ENCODE measurements around the gene FGG. TPM values are rescaled to one million over a fixed set of nuclear protein-coding genes. Genes with fewer than 3 reads are reported as not detected.

The FGG gene
- polyA plus RNA-seq (2011; rRNA removed): not detected in 2 replicates
- not detected in 2 replicates for polyA minus RNA-seq (2011; rRNA and poly(A)+ RNA removed)

GRCh38 chr4:154612472-154613414 lies at the start of gene FGG:
Gene FGG, minus strand, starts transcription at chr4:154612656. Its CDS starts 47 bp downstream, at chr4:154612609.
- no peaks in the 10 kb centered on the region for H3K36me3 ChIP-seq (ENCODE audit: control insufficient read depth, insufficient read depth, low read length)
- no peaks in the 10 kb centered on the region for H3K27me3 ChIP-seq (ENCODE audit: control insufficient read depth, insufficient read depth, low read length)
- DNase-seq (ENCODE audit: low read depth): no peak
- ChIA-PET CTCF (interaction anchor here (0.6 to 1.7 kb wide), 5 partner anchors 9 to 104 kb away, joined by 3 to 6 read pairs (median 4); partner anchors contain the start of gene PLRG1), POLR2A (no interaction called here)
- TF ChIP-seq CTCF (IDR thresholded peaks at IDR 0.05; ENCODE audit: insufficient read depth, low read depth, low read length): no peak
- H3K4me3 ChIP-seq (ENCODE audit: low read depth, low read length): no peak within 1 kb of the TSS

GRCh38 chr4:154660052-154660451 lies 47.6 kb upstream of the FGG start:
- ChIA-PET CTCF (interaction anchor here (0.9 kb wide), 1 partner anchor 99 kb away, joined by 4 read pairs; no protein-coding TSS in a partner anchor), POLR2A (no interaction called here)
- Histone ChIP-seq H3K27me3 (ENCODE audit: control insufficient read depth, insufficient read depth, low read length) (no peaks in the 10 kb centered on the region), H3K36me3 (ENCODE audit: control insufficient read depth, insufficient read depth, low read length) (no peaks in the 10 kb centered on the region), H3K4me3 (ENCODE audit: low read depth, low read length) (no peak overlapping the region)
- TF ChIP-seq CTCF (IDR thresholded peaks at IDR 0.05; ENCODE audit: insufficient read depth, low read depth, low read length): no peak
- no peak for DNase-seq (ENCODE audit: low read depth)

DNA sequence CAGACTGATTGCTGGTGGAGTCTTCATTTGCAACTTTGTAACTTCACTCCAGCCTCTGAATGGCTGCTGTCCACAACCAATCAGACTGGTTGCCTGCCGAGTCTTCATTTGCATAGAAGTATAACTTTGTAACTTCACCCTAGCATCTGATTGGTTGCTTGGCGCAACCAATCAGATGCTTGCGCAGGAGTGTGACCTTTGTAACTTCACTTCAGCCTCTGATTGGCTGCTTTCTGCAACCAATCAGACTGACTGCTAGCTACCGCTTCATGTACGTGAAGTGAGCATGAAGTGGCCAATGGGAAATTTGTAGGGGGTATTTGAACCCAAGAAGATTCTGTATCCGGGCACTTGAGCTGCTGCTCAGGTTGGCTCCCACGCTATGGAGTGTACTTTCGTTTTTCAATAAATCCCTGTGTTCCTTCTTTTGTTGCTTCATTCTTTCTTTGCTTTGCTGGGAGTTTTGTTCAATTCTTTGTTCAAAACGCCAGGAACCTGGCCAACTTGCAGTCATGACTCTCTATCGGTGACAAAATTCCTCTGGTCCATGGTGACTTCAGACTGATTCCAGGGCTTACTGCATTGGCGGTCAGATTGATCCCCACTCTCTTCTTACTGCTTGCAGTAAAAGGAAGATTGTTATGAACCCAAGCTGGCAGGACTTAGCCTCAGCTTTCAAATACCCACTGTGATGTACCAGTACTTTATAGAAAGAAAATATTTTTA lies 46.4 kb upstream of the FGG start:
- Histone ChIP-seq H3K27me3 (ENCODE audit: control insufficient read depth, insufficient read depth, low read length) (no peaks in the 10 kb centered on the region), H3K4me3 (ENCODE audit: low read depth, low read length) (no peak overlapping the region), H3K36me3 (ENCODE audit: control insufficient read depth, insufficient read depth, low read length) (no peaks in the 10 kb centered on the region)
- ChIA-PET POLR2A (no interaction called here), CTCF (no interaction called here)
- no peak for DNase-seq (ENCODE audit: low read depth)
- TF ChIP-seq CTCF (IDR thresholded peaks at IDR 0.05; ENCODE audit: insufficient read depth, low read depth, low read length): no peak

GRCh38 chr4:154643493-154643892 lies 31.0 kb upstream of the FGG start:
- POLR2A ChIA-PET: no interaction called here
- no peak for DNase-seq (ENCODE audit: low read depth)
- CTCF ChIA-PET: no interaction called here
- TF ChIP-seq CTCF (IDR thresholded peaks at IDR 0.05; ENCODE audit: insufficient read depth, low read depth, low read length): no peak
- Histone ChIP-seq H3K36me3 (ENCODE audit: control insufficient read depth, insufficient read depth, low read length) (no peaks in the 10 kb centered on the region), H3K4me3 (ENCODE audit: low read depth, low read length) (no peak overlapping the region), H3K27me3 (ENCODE audit: control insufficient read depth, insufficient read depth, low read length) (no peaks in the 10 kb centered on the region)

All from BJ (cell line).